ENCODE results near the gene PTOV1. TPM values are rescaled to one million over a fixed set of nuclear protein-coding genes. Genes with fewer than 3 reads are reported as not detected.

Gene PTOV1
- total RNA-seq (2014; rRNA removed; shearing (Covaris generic)): 94.0 and 107 TPM in 2 replicates

GRCh38 chr19:49850487-49851342 lies at the start of gene PTOV1:
TSS of gene PTOV1 (plus strand) at chr19:49851159.
- DNase-seq (ENCODE audit: low read depth): peak; percentile 87

GRCh38 chr19:49801401-49801888 lies 49.5 kb upstream of the PTOV1 start:
- no peak for DNase-seq (ENCODE audit: low read depth)

- DNase-seq (ENCODE audit: low read depth): no peak
Observed at GRCh38 chr19:49801966-49802661, 48.8 kb upstream of the PTOV1 start.

GRCh38 chr19:49802836-49803528 lies 48.0 kb upstream of the PTOV1 start:
- DNase-seq (ENCODE audit: low read depth): no peak

- no peak for DNase-seq (ENCODE audit: low read depth)
Observed at GRCh38 chr19:49803529-49803856, 47.5 kb upstream of the PTOV1 start.

- DNase-seq (ENCODE audit: low read depth): no peak
Observed at GRCh38 chr19:49805822-49806619, 44.9 kb upstream of the PTOV1 start.

- DNase-seq (ENCODE audit: low read depth): no peak
Observed at GRCh38 chr19:49806620-49806959, 44.4 kb upstream of the PTOV1 start.

GRCh38 chr19:49807058-49807903 lies 43.7 kb upstream of the PTOV1 start:
- DNase-seq (ENCODE audit: low read depth): no peak

GRCh38 chr19:49807904-49808675 lies 42.9 kb upstream of the PTOV1 start:
- no peak for DNase-seq (ENCODE audit: low read depth)

- DNase-seq (ENCODE audit: low read depth): peak; percentile 55
Observed at GRCh38 chr19:49808711-49809159, 42.2 kb upstream of the PTOV1 start.

- no peak for DNase-seq (ENCODE audit: low read depth)
Observed at GRCh38 chr19:49809160-49809940, 41.6 kb upstream of the PTOV1 start.

- DNase-seq (ENCODE audit: low read depth): no peak
Observed at GRCh38 chr19:49809941-49810389, 41.0 kb upstream of the PTOV1 start.

GRCh38 chr19:49811328-49811727 lies 39.6 kb upstream of the PTOV1 start:
- no peak for DNase-seq (ENCODE audit: low read depth)

- DNase-seq (ENCODE audit: low read depth): no peak
Observed at GRCh38 chr19:49812452-49812996, 38.4 kb upstream of the PTOV1 start.

GRCh38 chr19:49812997-49813861 lies 37.7 kb upstream of the PTOV1 start, which contains the start of gene FUZ:
TSS of gene FUZ (minus strand) at chr19:49813292. CDS start at chr19:49813106, 186 bp downstream.
- DNase-seq (ENCODE audit: low read depth): peak; percentile 98

GRCh38 chr19:49814010-49814409 lies 36.9 kb upstream of the PTOV1 start:
- no peak for DNase-seq (ENCODE audit: low read depth)

- DNase-seq (ENCODE audit: low read depth): no peak
Observed at GRCh38 chr19:49816590-49816989, 34.4 kb upstream of the PTOV1 start.

Data from M059J (cell line).